ENCODE measurements around the gene CACNA2D2.

Gene CACNA2D2

DNA sequence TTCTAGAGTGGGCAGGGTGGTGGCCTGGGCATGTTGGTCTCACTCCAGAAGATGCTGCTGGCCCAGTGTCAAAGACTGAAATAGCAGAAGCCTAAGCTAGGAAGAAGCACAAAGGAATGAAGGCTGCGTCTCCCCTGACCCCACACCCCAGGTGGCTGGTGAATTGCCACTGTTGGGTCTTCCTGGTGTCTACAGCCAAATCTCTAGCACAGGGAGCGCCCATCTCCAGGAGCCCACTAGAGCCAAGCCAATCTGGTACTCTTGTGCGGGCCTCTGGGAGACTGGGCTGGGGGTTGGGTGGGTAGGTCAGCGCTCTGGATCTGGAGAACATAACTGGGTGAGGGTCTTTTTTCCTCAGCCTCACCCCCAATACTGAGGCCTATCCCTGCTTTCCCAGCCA, 176.3 kb downstream of the CACNA2D2 start:
- DNase-seq (ENCODE audit: low spot score) = no peak

DNA sequence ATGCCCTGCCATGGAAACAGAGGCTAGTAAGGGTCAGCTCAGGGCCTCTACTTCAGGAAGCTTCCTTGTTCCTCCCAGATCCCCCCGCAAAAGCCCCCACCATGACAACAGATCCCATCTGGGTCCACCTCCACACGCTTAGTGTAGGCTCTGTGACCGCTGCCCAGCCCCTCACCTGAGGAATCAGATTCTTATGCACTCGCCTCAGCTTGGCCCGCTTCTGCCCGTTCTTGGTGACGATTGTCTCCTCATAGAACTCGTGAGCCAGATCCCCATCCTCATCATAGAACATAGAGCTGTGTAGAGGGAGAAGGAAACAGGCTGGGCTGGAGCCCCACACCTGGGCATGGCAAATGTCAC, 177.3 kb downstream of the CACNA2D2 start:
- DNase-seq (ENCODE audit: low spot score) = no peak

- DNase-seq (ENCODE audit: low spot score) = no peak
These were observed 177.8 kb downstream of the CACNA2D2 start for GRCh38 chr3:50325497-50326181.

DNA sequence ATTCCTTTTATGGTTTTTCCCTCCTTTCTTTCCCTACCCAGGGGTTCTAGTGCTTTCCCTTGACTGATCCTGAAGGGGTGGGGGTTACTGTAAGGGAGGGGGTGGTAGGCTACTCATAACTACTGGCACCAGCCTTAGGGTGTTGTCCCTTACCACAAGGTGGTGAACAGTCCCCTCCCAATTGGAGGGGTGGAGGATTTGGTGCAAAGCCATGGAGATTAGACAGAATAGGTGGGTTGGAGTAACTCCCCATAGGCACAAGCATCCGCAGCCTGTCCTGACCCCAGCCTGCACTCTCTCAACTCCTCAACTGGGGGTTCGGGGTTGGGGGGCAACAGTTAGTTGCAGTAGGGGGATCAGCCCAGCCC, 178.3 kb downstream of the CACNA2D2 start:
- no peak for DNase-seq (ENCODE audit: low spot score)

DNA sequence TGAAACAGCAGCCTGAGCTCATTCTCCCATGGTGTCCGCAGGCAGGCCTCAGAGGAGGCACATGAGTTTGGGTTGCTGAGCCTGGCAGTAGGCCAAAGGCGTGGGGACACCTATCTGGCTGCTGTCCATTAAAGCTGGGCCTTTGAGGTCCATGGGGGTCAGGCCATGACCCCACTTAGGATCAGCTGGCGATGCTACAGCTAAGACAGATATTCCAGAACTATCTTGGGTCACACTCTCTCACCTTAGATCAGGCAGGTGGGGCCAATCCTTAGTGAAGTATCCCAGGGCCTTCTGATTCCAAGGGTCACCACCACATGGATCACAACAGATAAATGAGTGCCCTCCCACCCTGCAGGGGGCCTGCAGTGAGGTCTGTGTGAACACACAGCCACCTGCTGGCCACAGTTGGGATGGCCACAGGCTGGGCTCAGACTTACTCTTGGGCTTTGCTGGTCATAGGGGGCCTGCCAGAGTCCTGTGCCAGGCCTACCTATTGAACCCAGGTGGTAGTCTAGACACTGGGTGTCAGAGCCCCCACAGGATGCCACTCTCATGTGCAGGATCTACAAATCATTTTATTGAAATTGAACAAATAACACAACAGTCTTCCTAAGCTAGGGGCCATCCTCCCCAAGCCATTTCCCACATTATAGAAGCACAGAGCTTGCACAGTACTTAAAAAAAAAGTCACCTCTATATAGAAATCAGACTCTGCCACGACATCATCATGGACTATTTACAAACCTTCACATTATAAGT, 178.9 kb downstream of the CACNA2D2 start:
- DNase-seq (ENCODE audit: low spot score) = peak; percentile 78

GRCh38 chr3:50323614-50324199, 179.7 kb downstream of the CACNA2D2 start:
- DNase-seq (ENCODE audit: low spot score) = no peak

- no peak for DNase-seq (ENCODE audit: low spot score)
These were observed 180.3 kb downstream of the CACNA2D2 start for GRCh38 chr3:50323092-50323600.

DNA sequence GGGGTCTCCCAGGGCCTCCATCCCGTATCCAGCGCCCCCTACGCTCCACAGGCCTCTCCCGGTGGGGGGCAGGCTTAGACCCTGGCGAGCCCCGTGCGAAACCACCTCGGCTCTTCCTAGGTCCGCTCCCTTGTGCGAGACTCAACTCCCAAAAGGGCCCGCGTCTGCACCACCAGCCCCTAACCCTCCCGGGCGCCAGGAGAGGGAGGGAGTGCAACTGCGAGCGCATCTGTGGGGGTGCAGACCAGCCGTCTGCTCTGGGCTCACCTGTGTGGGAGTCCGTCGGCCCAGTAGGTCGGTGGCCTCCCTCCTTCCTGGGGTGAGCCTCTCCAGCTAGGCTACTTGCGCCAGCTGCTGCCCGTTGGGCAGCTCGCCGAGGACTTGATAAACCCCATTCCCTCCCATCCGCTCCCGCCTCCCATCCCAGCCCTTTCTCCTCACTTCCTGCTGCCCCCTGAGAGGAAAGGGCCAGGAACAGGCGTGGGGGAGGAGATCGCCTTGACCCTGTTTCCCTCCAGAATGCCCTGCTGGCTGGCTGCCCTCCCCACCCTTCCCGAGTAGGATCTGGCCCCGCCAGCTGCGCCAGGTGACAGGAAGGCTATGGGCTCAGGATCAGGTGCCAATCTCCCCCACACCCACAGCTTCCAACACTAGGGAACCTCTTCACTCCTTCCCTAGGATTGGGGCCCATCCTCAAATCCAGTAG, 180.9 kb downstream of the CACNA2D2 start, which contains the start of gene HYAL2:
Gene HYAL2 (minus strand): TSS at position 360 of the 706 bp plus-strand sequence. CDS start 2,256 bp downstream, outside the sequence.
- no peak for DNase-seq (ENCODE audit: low spot score)

GRCh38 chr3:50322115-50322385, 181.4 kb downstream of the CACNA2D2 start:
- DNase-seq (ENCODE audit: low spot score) = no peak

DNA sequence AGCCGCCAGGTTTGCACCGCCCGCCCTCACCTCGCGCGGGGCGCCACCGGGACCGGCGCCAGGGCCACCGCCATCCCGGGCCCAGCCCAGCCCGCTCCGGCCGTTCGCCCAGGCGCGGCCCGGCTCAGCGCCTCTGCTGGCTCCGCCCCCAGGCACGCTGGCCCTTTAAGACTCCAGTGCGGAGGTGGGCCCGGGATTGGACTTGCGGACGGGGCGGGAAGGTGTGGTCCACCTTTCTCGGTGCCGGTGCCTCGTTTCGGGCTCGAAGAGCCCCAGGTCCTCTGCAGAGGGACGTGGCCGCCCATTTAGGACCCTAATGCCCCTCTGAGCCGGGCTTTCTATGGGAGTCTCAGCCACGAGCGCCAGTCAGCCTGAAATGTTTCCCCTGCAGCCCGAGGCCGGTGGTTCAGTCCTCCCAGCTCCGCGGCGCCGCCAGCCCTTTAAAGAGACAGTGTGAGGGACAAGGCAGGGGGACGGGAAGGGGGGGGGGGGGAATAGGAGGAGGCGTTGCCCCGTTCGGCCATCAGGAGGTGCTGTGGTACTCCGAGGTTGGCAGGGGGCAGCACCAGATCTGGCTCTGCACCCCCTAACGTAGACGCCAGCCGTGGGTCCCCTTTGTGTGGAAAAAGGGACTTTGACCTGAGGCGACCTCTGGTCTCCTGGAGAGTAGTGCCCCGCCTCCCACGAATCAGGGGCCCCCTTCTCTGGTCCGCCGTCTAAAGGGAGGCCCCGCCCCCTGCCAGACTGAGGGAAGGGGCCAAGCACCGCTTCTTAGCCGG, 181.9 kb downstream of the CACNA2D2 start:
- DNase-seq (ENCODE audit: low spot score) = peak; percentile 87

GRCh38 chr3:50320853-50321335, 182.5 kb downstream of the CACNA2D2 start:
- DNase-seq (ENCODE audit: low spot score) = peak; percentile 92

- no peak for DNase-seq (ENCODE audit: low spot score)
These were observed 183.4 kb downstream of the CACNA2D2 start for GRCh38 chr3:50319894-50320625.

DNA sequence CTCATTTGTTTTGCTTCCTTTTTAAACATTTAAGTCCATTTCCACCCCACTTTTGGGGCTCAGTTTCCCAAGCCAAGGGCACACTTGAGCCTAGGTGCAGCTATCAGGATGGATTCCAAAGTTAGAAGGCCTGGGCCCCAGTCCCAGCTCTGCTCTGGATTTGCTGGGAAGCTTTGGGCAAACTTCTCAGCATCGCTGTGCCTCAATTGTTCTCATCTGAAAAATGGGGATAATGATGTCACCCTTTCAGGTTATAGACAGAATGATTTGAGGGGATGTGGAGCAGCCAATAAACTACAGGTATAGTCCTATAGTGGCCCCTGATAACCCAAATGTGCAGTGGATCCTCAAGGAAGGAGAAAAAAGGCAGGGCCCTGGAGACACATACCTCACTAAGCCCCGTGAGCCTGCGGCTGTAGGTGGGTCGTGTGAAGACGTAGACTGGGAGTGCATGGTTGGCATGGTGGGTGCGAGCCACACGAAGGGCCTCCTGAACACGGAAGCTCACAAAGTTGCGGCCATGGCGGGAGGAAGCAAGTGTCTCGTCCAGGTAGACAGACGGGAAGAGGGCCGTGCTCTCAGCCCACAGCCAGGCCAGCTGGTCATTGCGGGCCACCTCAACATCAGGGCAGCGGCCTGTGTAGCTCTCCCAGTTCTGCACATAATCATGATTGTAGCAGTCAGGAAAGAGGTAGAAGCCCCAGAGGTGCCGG, 184.1 kb downstream of the CACNA2D2 start:
- no peak for DNase-seq (ENCODE audit: low spot score)

DNA sequence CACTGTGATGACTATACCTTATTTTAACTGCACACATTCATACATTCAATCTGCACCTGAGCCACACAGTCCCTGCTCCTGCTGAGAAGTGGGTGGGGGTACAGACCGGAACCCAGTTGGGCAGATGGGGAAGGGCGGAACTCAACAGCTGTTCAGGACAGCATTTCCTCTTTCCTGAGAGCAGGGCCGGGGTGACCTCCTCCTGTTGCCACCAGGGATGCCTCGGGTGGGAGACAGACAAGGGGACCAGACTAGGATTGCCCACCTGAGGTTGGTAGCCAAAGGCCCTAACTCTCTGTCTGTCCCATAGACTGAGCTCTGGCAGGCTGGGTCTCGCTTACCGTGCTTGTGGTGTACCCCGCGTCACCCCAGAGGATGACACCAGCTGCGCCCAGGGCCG, 184.8 kb downstream of the CACNA2D2 start:
- no peak for DNase-seq (ENCODE audit: low spot score)

GRCh38 chr3:50318163-50318562, 185.3 kb downstream of the CACNA2D2 start:
- no peak for DNase-seq (ENCODE audit: low spot score)

DNA sequence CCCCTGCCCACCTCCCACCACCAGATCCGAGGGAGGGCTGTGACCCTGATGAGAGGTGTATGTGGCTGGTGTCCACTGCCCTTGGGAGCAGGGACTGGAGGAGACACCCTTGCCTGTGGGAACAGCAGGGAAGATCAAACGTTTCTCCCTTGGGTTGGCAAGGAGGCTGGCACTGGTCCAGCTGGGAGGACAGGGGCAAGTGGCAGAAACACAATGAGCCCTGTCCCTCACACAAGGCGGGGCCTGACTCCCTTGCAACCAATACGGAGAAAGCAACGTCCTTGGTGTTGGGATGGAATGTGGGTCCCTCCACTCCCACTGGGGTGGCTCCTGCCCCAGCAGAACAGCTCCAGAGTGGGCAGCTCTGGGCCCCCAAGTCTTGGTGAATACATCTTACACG, 186.1 kb downstream of the CACNA2D2 start:
- DNase-seq (ENCODE audit: low spot score) = peak; percentile 17

DNA sequence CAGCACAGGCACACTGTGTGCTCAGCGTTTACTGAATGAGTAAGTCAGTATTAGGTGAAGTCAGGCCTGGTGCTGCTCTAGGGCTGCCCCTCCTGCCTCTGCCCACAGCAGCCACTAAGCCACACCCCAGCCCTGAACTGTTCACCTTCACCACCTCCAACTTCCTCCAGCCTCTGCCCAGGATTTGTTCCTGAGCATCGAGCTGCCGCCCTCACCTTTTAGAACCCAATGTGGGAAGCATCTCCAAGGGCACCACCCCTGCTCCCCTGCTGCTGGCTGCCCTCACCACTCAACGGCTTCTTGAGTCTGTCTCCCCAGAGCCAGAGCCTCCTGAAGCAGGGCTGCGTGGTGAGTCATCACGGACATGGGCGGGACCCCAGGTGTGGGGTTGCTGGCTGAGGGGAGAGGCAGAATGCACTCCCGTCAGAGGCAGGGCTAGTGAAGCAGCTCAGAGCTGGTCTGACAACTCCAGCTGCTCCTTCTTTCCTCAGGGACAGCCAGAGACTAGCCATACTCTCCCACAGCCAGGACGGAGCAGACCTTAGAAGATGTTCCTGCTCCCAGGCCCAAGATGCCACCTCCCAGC, 186.7 kb downstream of the CACNA2D2 start:
- DNase-seq (ENCODE audit: low spot score) = peak; percentile 54

DNA sequence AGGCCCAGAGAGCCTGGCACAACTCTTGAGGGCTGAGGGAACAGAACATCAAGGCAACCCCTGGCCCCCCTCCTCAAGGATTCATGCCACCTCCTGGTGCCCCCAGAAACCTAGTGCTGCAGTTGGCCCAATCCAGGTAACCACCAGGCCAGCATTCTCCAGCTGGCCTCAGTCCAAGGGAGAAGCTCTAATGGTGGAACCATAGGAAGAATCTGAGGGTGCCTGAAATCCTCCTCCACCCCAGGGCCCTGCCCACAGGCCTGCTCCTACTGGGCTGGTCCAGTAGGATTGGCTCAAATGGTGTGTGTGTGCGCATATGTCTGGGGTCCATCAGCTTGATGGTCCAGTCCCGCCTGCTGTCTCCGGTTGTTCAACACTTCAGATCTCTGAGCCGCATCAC, 188.6 kb downstream of the CACNA2D2 start:
- no peak for DNase-seq (ENCODE audit: low spot score)

GRCh38 chr3:50314342-50314741, 189.1 kb downstream of the CACNA2D2 start:
- DNase-seq (ENCODE audit: low spot score) = no peak
